PFSK-1 (cell line): Measurements from ENCODE around the gene MAN2A2.
A peak's percentile ranks its signal among the peaks of the same experiment; 100 is the strongest.

Experiments used
- FOXP2 ChIP-seq: optimal IDR thresholded peaks from 2 replicates; pipeline ENCODE3; 2011; ENCODE audit warnings: borderline replicate concordance, control low read depth, inconsistent platforms; ENCODE audit not compliant: insufficient read depth; ENCODE audit errors: extremely low read length, extremely low read depth
- POLR2AphosphoS5 ChIP-seq: IDR thresholded peaks from 2 replicates; pipeline ENCODE4 v1.6.1; 2012; ENCODE audit warnings: low read depth, mild to moderate bottlenecking, control low read depth, low read length, moderate library complexity
- REST ChIP-seq, 2 experiments: IDR thresholded peaks; 2 replicates each; pipeline versions ENCODE4 v1.6.1 to v1.8.0; 2011 to 2012; ENCODE audit warnings: low read depth in 2 of 2, low read length in 2 of 2, control low read depth in 1 of 2, inconsistent platforms in 1 of 2, mild to moderate bottlenecking in 1 of 2, moderate library complexity in 1 of 2; ENCODE audit not compliant: insufficient read depth in 1 of 2
- SIN3A ChIP-seq: IDR thresholded peaks from 2 replicates; pipeline ENCODE4 v1.6.1; 2012; ENCODE audit warnings: mild to moderate bottlenecking, low read length, moderate library complexity, borderline replicate concordance; ENCODE audit not compliant: insufficient read depth
- TAF1 ChIP-seq: IDR thresholded peaks from 2 replicates; pipeline ENCODE4 v1.6.1; 2012; ENCODE audit warnings: low read length, control low read depth, borderline replicate concordance; ENCODE audit not compliant: insufficient read depth

MAN2A2 gene

GRCh38 chr15:90915216-90915807 lies 12.2 kb downstream of the MAN2A2 start:
- TF ChIP-seq REST (IDR thresholded peaks at IDR 0.05; ENCODE audit: insufficient read depth in 1 of 2, low read depth in 2 of 2, low read length in 2 of 2) (no peak), SIN3A (no peak), FOXP2 (no peak), TAF1 (no peak), POLR2AphosphoS5 (no peak)

GRCh38 chr15:90915808-90916440 lies 12.8 kb downstream of the MAN2A2 start:
- TF ChIP-seq FOXP2 (peak; percentile 17), TAF1 (no peak), POLR2AphosphoS5 (no peak)

GRCh38 chr15:90916461-90916860 lies 13.4 kb downstream of the MAN2A2 start:
- TF ChIP-seq REST (IDR thresholded peaks at IDR 0.05; ENCODE audit: insufficient read depth in 1 of 2, low read depth in 2 of 2, low read length in 2 of 2), result no peak
- no peak for TF ChIP-seq FOXP2
- TF ChIP-seq POLR2AphosphoS5, result no peak
- TF ChIP-seq SIN3A, result no peak
- no peak for TF ChIP-seq TAF1

GRCh38 chr15:90917569-90917968 lies 14.5 kb downstream of the MAN2A2 start:
- no peak for TF ChIP-seq FOXP2

GRCh38 chr15:90918034-90918788 lies 15.1 kb downstream of the MAN2A2 start:
- TF ChIP-seq SIN3A (no peak), POLR2AphosphoS5 (no peak), REST (IDR thresholded peaks at IDR 0.05; ENCODE audit: insufficient read depth in 1 of 2, low read depth in 2 of 2, low read length in 2 of 2) (no peak), TAF1 (no peak), FOXP2 (no peak)

- TF ChIP-seq FOXP2 (no peak), POLR2AphosphoS5 (no peak), SIN3A (no peak), REST (IDR thresholded peaks at IDR 0.05; ENCODE audit: insufficient read depth in 1 of 2, low read depth in 2 of 2, low read length in 2 of 2) (no peak), TAF1 (no peak)
Measured at GRCh38 chr15:90918835-90919234, 15.7 kb downstream of the MAN2A2 start.
